HPDE6-E6E7 (cell line): ENCODE data around the gene METTL8.
"Not testable (repeated sequence)": the region's sequence is repeated elsewhere in the genome, so short reads cannot be mapped to it uniquely, and the experiment has no call there.

Source experiments
- DNase-seq: peaks from one replicate; pipeline ENCODE4 v3.0.0; 2011; ENCODE audit warnings: missing footprints; ENCODE audit errors: extremely low spot score

The METTL8 gene

DNA sequence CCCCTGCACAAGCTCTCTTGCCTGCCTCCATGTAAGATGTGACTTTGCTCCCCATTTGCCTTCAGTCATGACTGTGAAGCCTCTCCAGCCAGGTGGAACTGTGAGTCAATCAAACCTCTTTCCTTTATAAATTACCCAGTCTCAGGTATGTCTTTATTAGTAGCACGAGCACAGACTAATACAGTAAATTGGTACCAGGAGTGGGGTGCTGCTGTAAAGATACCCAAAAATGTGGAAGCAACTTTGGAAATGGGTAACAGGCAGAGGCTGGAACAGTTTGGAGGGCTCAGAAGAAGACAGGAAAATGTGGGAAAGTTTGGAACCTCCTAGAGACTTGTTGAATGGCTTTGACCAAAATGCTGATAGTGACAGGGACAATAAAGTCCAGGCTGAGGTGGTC lies 122.2 kb downstream of the METTL8 start:
- not testable (repeated sequence) for DNase-seq

- no peak for DNase-seq
Measured at GRCh38 chr2:171310889-171311288, 122.9 kb downstream of the METTL8 start.

DNA sequence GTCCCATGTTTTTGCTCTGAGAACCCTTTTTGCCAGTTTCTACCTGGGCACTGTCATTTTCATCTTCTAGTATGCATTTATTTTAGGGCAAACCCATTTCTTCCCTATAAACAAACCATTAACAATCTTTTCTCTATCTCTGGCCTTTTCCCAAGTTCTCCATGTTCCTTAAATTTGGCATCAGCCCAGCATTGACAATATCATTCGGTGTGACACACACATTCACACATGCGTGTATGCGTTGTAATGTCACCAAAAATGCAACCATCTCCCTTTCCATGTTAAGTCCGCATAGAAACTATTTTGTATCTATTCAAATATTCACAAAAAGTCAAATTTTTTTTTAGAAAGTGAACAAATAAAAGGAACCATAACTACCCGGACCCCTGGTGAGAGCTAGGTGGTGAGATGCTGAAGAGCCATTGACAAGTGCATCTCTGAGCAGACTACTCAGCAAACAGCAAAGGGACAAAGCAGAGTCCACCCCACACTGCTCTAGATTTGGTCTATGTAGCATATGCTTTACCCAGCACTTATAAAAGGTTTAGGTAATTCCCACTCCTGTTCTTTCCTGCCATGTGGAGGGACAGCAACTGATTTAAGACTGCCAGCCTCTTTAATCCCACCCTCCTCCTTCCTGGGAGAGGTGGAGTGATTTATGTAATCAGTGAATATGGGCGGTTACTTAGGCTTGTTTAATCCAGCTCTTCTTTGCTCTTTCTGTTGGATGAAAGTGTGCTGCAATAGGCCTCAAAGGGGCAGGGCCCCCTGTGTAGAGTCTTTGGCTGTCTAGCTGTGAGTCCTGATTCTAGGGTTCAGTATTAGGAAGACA lies 124.1 kb downstream of the METTL8 start:
- no peak for DNase-seq

DNA sequence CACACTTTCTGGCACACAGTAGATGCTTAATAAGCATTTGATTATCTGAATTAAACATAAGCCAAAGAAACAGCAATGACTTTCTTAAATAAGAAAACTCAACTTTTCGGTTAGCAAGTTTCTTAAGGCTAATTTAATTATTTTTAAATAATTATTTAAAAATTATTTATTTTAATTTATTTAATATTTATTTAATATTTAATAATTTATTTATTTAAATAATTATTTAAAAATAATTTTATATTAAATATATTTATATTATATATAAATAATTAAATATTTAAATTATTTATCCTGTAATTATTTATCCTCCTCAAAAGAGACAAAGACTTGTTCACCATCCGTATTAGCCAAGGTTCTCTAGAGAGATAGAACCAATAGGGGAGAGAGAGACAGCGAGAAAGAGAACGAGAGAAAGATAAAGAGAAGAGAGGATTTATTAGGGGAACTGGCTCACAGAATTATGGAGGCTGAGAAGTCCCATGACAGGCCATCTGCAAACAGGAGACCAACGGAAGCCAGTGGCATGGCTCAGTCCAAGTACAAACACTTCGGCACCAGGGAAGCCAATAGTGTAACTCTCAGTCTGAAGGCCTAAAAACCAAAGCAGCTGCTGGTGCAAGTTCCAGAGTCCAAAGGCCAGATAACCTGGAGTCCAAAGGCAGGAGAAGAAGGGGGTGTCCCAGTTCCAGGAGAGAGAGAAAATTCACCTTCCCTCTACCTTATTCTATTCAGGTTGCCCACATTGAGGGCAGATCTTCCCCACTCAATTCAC lies 125.3 kb downstream of the METTL8 start:
- no peak for DNase-seq

DNA sequence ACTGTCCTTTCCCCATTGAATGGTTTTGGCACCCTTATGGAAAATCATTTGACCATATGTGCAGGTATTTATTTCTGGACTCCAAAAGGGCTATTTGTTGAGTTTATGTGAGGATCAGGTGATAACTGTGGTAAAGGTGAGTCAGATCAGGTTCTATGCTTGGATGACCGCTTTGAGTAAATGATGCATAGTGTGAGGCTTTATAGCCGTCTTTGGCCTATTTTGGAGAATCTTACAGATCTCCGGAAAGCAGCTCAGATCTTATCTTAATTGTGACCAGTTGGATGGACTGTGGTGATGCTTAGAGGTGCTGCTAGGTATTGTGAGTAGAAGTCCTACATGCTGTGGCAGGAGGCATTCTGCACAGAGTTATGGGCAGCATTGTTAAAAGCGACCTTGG lies 126.2 kb downstream of the METTL8 start:
- no peak for DNase-seq

DNA sequence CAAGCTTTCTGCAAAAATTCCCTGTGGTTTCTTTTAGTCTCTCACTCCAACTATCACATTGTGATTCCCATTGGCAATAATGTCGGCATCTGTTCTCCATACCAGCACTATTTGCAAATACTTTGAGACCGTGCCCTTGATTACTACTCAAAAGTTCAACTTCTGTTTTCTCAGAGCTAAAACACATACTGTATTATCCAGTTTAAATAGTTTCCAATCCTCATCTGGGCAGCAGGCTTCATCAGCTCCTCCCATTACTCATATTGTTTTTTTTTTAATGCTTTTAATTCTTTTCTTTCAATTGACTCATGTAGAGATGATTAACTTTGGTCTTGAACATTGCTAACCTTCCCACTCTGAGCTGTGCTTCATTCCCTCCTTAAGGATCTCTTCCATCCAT lies 135.8 kb downstream of the METTL8 start:
- DNase-seq = no peak

GRCh38 chr2:171294608-171295007 lies 139.2 kb downstream of the METTL8 start:
- DNase-seq = no peak

- DNase-seq = no peak
Measured at GRCh38 chr2:171293661-171294060, 140.1 kb downstream of the METTL8 start.

- no peak for DNase-seq
Measured at GRCh38 chr2:171289991-171290390, 143.8 kb downstream of the METTL8 start.

- DNase-seq = no peak
Measured at GRCh38 chr2:171289316-171289715, 144.5 kb downstream of the METTL8 start.

- no peak for DNase-seq
Measured at GRCh38 chr2:171287611-171288010, 146.2 kb downstream of the METTL8 start.

- no peak for DNase-seq
Measured at GRCh38 chr2:171287036-171287571, 146.7 kb downstream of the METTL8 start.

- DNase-seq = no peak
Measured at GRCh38 chr2:171281110-171281509, 152.7 kb downstream of the METTL8 start.

GRCh38 chr2:171279983-171280790 lies 153.6 kb downstream of the METTL8 start:
- no peak for DNase-seq

DNA sequence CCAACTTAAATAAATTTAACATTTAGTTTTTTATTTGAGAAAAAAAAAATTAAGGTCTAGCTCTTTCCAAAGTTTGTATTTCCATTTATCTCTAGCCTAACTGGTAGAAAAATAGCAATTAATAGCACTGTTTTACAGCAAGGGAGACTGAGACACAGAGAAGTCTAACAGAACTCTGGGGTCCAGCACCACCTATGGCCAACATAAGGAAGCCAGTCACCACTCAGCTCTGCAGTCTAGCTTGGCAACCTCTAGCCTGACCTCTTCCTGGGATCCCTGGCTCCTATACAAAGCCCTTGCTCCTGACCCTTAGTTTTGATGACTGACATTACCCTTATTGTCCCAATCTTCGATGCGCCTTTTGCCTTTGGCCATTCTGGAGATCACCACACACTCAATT lies 159.0 kb downstream of the METTL8 start:
- no peak for DNase-seq

DNA sequence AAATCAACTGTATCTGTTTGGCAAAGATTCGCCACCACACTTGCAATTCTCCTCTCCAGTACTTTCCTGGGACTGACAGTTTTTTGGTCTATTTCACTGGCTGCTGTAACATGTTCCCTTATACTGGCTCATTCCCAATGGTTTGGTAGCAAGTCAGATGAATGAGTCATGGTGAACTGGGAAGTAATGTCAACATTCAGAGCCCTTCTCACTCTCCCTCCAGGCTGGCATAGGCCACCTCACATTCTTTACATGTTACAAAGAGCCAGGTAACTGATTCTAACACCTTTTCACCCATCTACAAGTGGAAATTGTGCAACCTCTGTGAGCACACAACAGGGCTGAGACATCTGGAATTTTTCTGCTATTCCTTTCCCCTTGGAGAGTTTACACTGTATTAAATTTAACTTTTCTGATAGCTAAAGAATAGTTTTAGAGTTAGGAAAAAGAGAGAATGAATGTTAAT lies 161.8 kb downstream of the METTL8 start:
- peak; percentile 77 for DNase-seq

DNA sequence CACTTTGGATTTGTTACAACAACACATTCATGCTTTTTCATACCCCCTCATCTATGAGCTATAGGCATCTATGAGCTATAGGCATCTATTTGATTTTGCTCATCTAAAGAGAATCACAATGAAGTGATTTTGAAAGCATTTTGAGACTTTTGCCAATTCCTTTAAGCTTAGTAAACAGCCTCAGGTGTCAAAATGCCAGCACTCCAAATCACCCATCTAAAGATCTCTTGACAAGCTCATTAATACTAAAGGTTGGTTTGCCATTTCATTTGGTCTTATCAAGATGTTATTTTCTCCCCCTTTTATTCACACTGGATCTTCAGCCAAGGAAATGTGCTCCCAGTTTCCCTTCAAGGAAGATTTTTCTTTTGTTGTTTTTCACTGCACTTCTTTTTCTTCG lies 162.4 kb downstream of the METTL8 start:
- DNase-seq = no peak

DNA sequence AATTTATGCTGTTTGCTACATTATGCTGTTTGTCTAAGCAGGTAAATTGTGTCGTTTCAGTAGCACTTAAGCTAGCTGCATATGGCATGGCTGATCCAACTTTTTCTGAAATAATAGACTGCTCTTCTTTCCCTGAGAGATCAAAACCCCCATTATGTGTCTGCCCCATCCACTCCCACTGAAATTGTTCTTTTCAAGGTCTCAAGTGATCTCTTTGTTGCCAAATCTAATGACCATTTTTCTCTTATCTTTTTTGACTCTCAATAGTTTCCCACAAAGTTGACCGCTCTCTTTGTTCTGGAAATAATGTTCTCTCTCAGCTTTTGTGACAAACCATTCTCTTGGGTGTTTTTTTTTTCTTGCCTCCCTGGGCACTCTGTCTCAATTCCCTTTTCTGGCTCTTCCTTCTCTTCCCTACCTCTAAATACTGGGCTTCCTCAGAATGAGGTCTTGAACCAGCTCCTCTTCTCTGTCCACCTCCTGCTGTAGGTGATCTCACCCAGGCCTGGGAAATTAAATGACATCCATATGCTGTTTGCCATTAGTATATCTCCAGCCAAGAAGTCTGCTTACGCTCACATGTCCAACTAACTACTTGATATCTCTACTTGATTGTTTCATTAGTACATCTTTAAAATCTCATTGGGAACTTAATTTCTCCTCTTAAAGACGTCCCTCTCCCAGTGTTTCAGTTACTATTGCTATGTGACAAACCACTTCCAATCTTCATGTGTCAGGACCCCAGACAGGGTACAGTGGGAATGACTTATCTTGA lies 165.7 kb downstream of the METTL8 start:
- no peak for DNase-seq
